22Rv1 (cell line): ENCODE data around the gene FAM174B.

Experiments
- H3K27ac ChIP-seq: fragments of 450-650 bp; 2 replicates; pipeline ENCODE4 v1.5.1; 2017
- CTCF ChIP-seq: fragments of 450-650 bp; IDR thresholded peaks from 2 replicates; pipeline ENCODE4 v1.5.1; 2017; ENCODE audit warnings: mild to moderate bottlenecking
- ZFX ChIP-seq: fragments of 450-650 bp; IDR thresholded peaks from 2 replicates; pipeline ENCODE4 v1.6.1; 2017; ENCODE audit warnings: antibody characterized with exemption, borderline replicate concordance

FAM174B gene

GRCh38 chr15:92665100-92665555, 9.6 kb upstream of the FAM174B start:
- no peak overlapping the region for H3K27ac ChIP-seq
- TF ChIP-seq ZFX (no peak), CTCF (no peak)

GRCh38 chr15:92664178-92664900, 8.8 kb upstream of the FAM174B start:
- TF ChIP-seq CTCF (no peak), ZFX (no peak)
- H3K27ac ChIP-seq: no peak overlapping the region

- TF ChIP-seq CTCF: no peak
- no peak for TF ChIP-seq ZFX
- no peak overlapping the region for H3K27ac ChIP-seq
These were observed 7.8 kb upstream of the FAM174B start for GRCh38 chr15:92663250-92663951.

- no peak overlapping the region for H3K27ac ChIP-seq
- TF ChIP-seq ZFX: no peak
- no peak for TF ChIP-seq CTCF
These were observed 7.2 kb upstream of the FAM174B start for GRCh38 chr15:92662762-92663161.

- TF ChIP-seq ZFX (no peak), CTCF (no peak)
- H3K27ac ChIP-seq: no peak overlapping the region
These were observed 6.4 kb upstream of the FAM174B start for GRCh38 chr15:92661956-92662355.

GRCh38 chr15:92661069-92661468, 5.5 kb upstream of the FAM174B start:
- TF ChIP-seq ZFX: no peak
- TF ChIP-seq CTCF: no peak
- no peak overlapping the region for H3K27ac ChIP-seq

GRCh38 chr15:92657486-92657885, 1.9 kb upstream of the FAM174B start:
- no peak overlapping the region for H3K27ac ChIP-seq

More at GRCh38 chr15:92657486-92657885, 1.9 kb upstream of the FAM174B start:
- TF ChIP-seq ZFX (no peak), CTCF (no peak)
